ENCODE measurements around the gene CRIM1. TPM values are rescaled to one million over a fixed set of nuclear protein-coding genes. Genes with fewer than 3 reads are reported as not detected.

Gene CRIM1
- total RNA-seq, 1 donor from 2014 or later: 246 TPM

GRCh38 chr2:36432479-36432878 lies 76.9 kb downstream of the CRIM1 start:
- Mint-ChIP-seq H3K27ac (ENCODE audit: unreplicated experiment) (peak overlapping the region; percentile 58), H3K27me3 (ENCODE audit: unreplicated experiment) (peaks cover 6% of the 10 kb centered on the region), H3K36me3 (ENCODE audit: low read depth, unreplicated experiment) (peaks cover 30% of the 10 kb centered on the region), H3K4me1 (ENCODE audit: unreplicated experiment) (peaks cover 49% of the 10 kb centered on the region), H3K4me3 (ENCODE audit: unreplicated experiment) (no peak overlapping the region), H3K9me3 (ENCODE audit: unreplicated experiment) (no peaks in the 10 kb centered on the region)
- DNase-seq (ENCODE audit: low spot score): no peak
- no peak for TF ChIP-seq CTCF (IDR thresholded peaks at IDR 0.05; ENCODE audit: unreplicated experiment)

- Mint-ChIP-seq H3K4me1 (ENCODE audit: unreplicated experiment) (peaks cover 49% of the 10 kb centered on the region), H3K4me3 (ENCODE audit: unreplicated experiment) (no peak overlapping the region), H3K36me3 (ENCODE audit: low read depth, unreplicated experiment) (peaks cover 27% of the 10 kb centered on the region), H3K27ac (ENCODE audit: unreplicated experiment) (no peak overlapping the region), H3K9me3 (ENCODE audit: unreplicated experiment) (no peaks in the 10 kb centered on the region), H3K27me3 (ENCODE audit: unreplicated experiment) (peaks cover 3% of the 10 kb centered on the region)
- no peak for TF ChIP-seq CTCF (IDR thresholded peaks at IDR 0.05; ENCODE audit: unreplicated experiment)
- DNase-seq (ENCODE audit: low spot score): no peak
These were observed 78.0 kb downstream of the CRIM1 start for GRCh38 chr2:36433311-36434217.

GRCh38 chr2:36438449-36438977 lies 82.9 kb downstream of the CRIM1 start:
- Mint-ChIP-seq H3K4me1 (ENCODE audit: unreplicated experiment) (peaks cover 25% of the 10 kb centered on the region), H3K4me3 (ENCODE audit: unreplicated experiment) (peak overlapping the region; percentile 15), H3K9me3 (ENCODE audit: unreplicated experiment) (no peaks in the 10 kb centered on the region), H3K36me3 (ENCODE audit: low read depth, unreplicated experiment) (peaks cover 47% of the 10 kb centered on the region), H3K27ac (ENCODE audit: unreplicated experiment) (no peak overlapping the region), H3K27me3 (ENCODE audit: unreplicated experiment) (peaks cover 1% of the 10 kb centered on the region)
- no peak for DNase-seq (ENCODE audit: low spot score)
- no peak for TF ChIP-seq CTCF (IDR thresholded peaks at IDR 0.05; ENCODE audit: unreplicated experiment)

- Mint-ChIP-seq H3K4me1 (ENCODE audit: unreplicated experiment) (peaks cover 26% of the 10 kb centered on the region), H3K36me3 (ENCODE audit: low read depth, unreplicated experiment) (peaks cover 53% of the 10 kb centered on the region), H3K4me3 (ENCODE audit: unreplicated experiment) (peak overlapping the region; percentile 42), H3K9me3 (ENCODE audit: unreplicated experiment) (no peaks in the 10 kb centered on the region), H3K27ac (ENCODE audit: unreplicated experiment) (peak overlapping the region; percentile 65), H3K27me3 (ENCODE audit: unreplicated experiment) (peaks cover 1% of the 10 kb centered on the region)
- no peak for DNase-seq (ENCODE audit: low spot score)
- TF ChIP-seq CTCF (IDR thresholded peaks at IDR 0.05; ENCODE audit: unreplicated experiment): no peak
These were observed 83.5 kb downstream of the CRIM1 start for GRCh38 chr2:36439084-36439483.
